ENCODE data around the gene DLX3. TPM values are rescaled to one million over a fixed set of nuclear protein-coding genes. Genes with fewer than 3 reads are reported as not detected.
"Not testable (repeated sequence)": the region's sequence is repeated elsewhere in the genome, so short reads cannot be mapped to it uniquely, and the experiment has no call there.

Gene DLX3
- total RNA-seq (under 1 TPM in 1 of 2 donors, not detected in 1; 0.44 TPM), polyA plus RNA-seq (ENCODE audit: insufficient read length in 2 of 2) (under 1 TPM; 0.10 to 0.39 TPM)
- long read RNA-seq, donor 1 = 0 reads
- long read RNA-seq, donor 2 = 0 reads
- long read RNA-seq, donor 3 = 0 reads
- long read RNA-seq, donor 4, partial matches to known transcripts = 0 of 2 reads
- long read RNA-seq, donor 4, other reads (novel, unspliced or antisense) = 0 of 2 reads

GRCh38 chr17:49995055-49995738 lies at the start of gene DLX3:
TSS of gene DLX3 (minus strand) at chr17:49995224. CDS start at chr17:49994998, 226 bp downstream.
- WGBS (ENCODE audit: insufficient coverage) = 4% methylated on average over 28 of the region's 29 CpGs
- peaks cover 89% of the 10 kb centered on the region for H3K27me3 ChIP-seq (ENCODE audit: control insufficient read depth, insufficient read depth, low read length)
- no peaks in the 10 kb centered on the region for H3K36me3 ChIP-seq (ENCODE audit: control insufficient read depth, insufficient read depth, low read length)
- H3K9me3 ChIP-seq (ENCODE audit: control insufficient read depth, insufficient read depth, low read length) = no peaks in the 10 kb centered on the region
- peaks cover 44% of the 10 kb centered on the region for H3K4me1 ChIP-seq (ENCODE audit: control insufficient read depth, insufficient read depth, low read length)
- no peak within 1 kb of the TSS for H3K27ac ChIP-seq (ENCODE audit: low read depth, low read length)
- H3K4me3 ChIP-seq (ENCODE audit: low read depth, low read length) = peak within 1 kb of the TSS; percentile 17
- peak in 3 of 6 donors; percentile 29 to 88 (median 84) for DNase-seq (ENCODE audit: low read depth in 4 of 6, low spot score in 6 of 6)

GRCh38 chr17:50044483-50044882 lies 49.5 kb upstream of the DLX3 start:
- no CpG with 5 or more reads among the region's 5 CpGs for WGBS (ENCODE audit: insufficient coverage)
- no peak overlapping the region for H3K27ac ChIP-seq (ENCODE audit: low read depth, low read length)

GRCh38 chr17:50043290-50044148 lies 48.5 kb upstream of the DLX3 start:
- 69% methylated on average over 16 of the region's 16 CpGs for WGBS (ENCODE audit: insufficient coverage)
- Histone ChIP-seq H3K4me1 (ENCODE audit: control insufficient read depth, insufficient read depth, low read length) (peaks cover 12% of the 10 kb centered on the region), H3K27ac (ENCODE audit: low read depth, low read length) (no peak overlapping the region), H3K9me3 (ENCODE audit: control insufficient read depth, insufficient read depth, low read length) (no peaks in the 10 kb centered on the region), H3K27me3 (ENCODE audit: control insufficient read depth, insufficient read depth, low read length) (peaks cover 3% of the 10 kb centered on the region), H3K4me3 (ENCODE audit: low read depth, low read length) (no peak overlapping the region), H3K36me3 (ENCODE audit: control insufficient read depth, insufficient read depth, low read length) (no peaks in the 10 kb centered on the region)
- no peak for DNase-seq (ENCODE audit: low read depth in 4 of 6, low spot score in 6 of 6)

More at GRCh38 chr17:50044483-50044882, 49.5 kb upstream of the DLX3 start:
- no peaks in the 10 kb centered on the region for H3K36me3 ChIP-seq (ENCODE audit: control insufficient read depth, insufficient read depth, low read length)
- no peaks in the 10 kb centered on the region for H3K9me3 ChIP-seq (ENCODE audit: control insufficient read depth, insufficient read depth, low read length)
- no peak overlapping the region for H3K4me3 ChIP-seq (ENCODE audit: low read depth, low read length)
- no peak for DNase-seq (ENCODE audit: low read depth in 4 of 6, low spot score in 6 of 6)
- no peaks in the 10 kb centered on the region for H3K27me3 ChIP-seq (ENCODE audit: control insufficient read depth, insufficient read depth, low read length)
- H3K4me1 ChIP-seq (ENCODE audit: control insufficient read depth, insufficient read depth, low read length) = peaks cover 18% of the 10 kb centered on the region

- Histone ChIP-seq H3K36me3 (ENCODE audit: control insufficient read depth, insufficient read depth, low read length) (no peaks in the 10 kb centered on the region), H3K9me3 (ENCODE audit: control insufficient read depth, insufficient read depth, low read length) (no peaks in the 10 kb centered on the region), H3K27me3 (ENCODE audit: control insufficient read depth, insufficient read depth, low read length) (peaks cover 5% of the 10 kb centered on the region), H3K27ac (ENCODE audit: low read depth, low read length) (no peak overlapping the region), H3K4me1 (ENCODE audit: control insufficient read depth, insufficient read depth, low read length) (peaks cover 20% of the 10 kb centered on the region), H3K4me3 (ENCODE audit: low read depth, low read length) (no peak overlapping the region)
- no peak for DNase-seq (ENCODE audit: low read depth in 4 of 6, low spot score in 6 of 6)
- WGBS (ENCODE audit: insufficient coverage) = 80% methylated on average over 1 of the region's 5 CpGs
These were observed 47.2 kb upstream of the DLX3 start for GRCh38 chr17:50042211-50042610.

GRCh38 chr17:50040496-50040895 lies 45.5 kb upstream of the DLX3 start:
- not testable (repeated sequence) for H3K4me3 ChIP-seq (ENCODE audit: low read depth, low read length); H3K36me3 ChIP-seq (ENCODE audit: control insufficient read depth, insufficient read depth, low read length); DNase-seq (ENCODE audit: low read depth in 4 of 6, low spot score in 6 of 6); H3K27ac ChIP-seq (ENCODE audit: low read depth, low read length); H3K9me3 ChIP-seq (ENCODE audit: control insufficient read depth, insufficient read depth, low read length); H3K27me3 ChIP-seq (ENCODE audit: control insufficient read depth, insufficient read depth, low read length)
- WGBS (ENCODE audit: insufficient coverage) = no CpG with 5 or more reads among the region's 5 CpGs
- peaks cover 28% of the 10 kb centered on the region for H3K4me1 ChIP-seq (ENCODE audit: control insufficient read depth, insufficient read depth, low read length)

GRCh38 chr17:50039058-50039457 lies 44.0 kb upstream of the DLX3 start:
- no peak overlapping the region for H3K4me3 ChIP-seq (ENCODE audit: low read depth, low read length)
- peaks cover 28% of the 10 kb centered on the region for H3K4me1 ChIP-seq (ENCODE audit: control insufficient read depth, insufficient read depth, low read length)
- no peak for DNase-seq (ENCODE audit: low read depth in 4 of 6, low spot score in 6 of 6)
- H3K9me3 ChIP-seq (ENCODE audit: control insufficient read depth, insufficient read depth, low read length) = no peaks in the 10 kb centered on the region
- H3K36me3 ChIP-seq (ENCODE audit: control insufficient read depth, insufficient read depth, low read length) = no peaks in the 10 kb centered on the region
- no peak overlapping the region for H3K27ac ChIP-seq (ENCODE audit: low read depth, low read length)
- WGBS (ENCODE audit: insufficient coverage) = 75% methylated on average over 1 of the region's 4 CpGs
- H3K27me3 ChIP-seq (ENCODE audit: control insufficient read depth, insufficient read depth, low read length) = peaks cover 5% of the 10 kb centered on the region

GRCh38 chr17:50037321-50038107 lies 42.5 kb upstream of the DLX3 start:
- Histone ChIP-seq H3K4me3 (ENCODE audit: low read depth, low read length) (no peak overlapping the region), H3K27ac (ENCODE audit: low read depth, low read length) (no peak overlapping the region), H3K36me3 (ENCODE audit: control insufficient read depth, insufficient read depth, low read length) (no peaks in the 10 kb centered on the region), H3K4me1 (ENCODE audit: control insufficient read depth, insufficient read depth, low read length) (peaks cover 21% of the 10 kb centered on the region), H3K27me3 (ENCODE audit: control insufficient read depth, insufficient read depth, low read length) (peaks cover 5% of the 10 kb centered on the region), H3K9me3 (ENCODE audit: control insufficient read depth, insufficient read depth, low read length) (no peaks in the 10 kb centered on the region)
- peak in 2 of 6 donors; percentile 20 to 63 for DNase-seq (ENCODE audit: low read depth in 4 of 6, low spot score in 6 of 6)
- 40% methylated on average over 10 of the region's 14 CpGs for WGBS (ENCODE audit: insufficient coverage)

GRCh38 chr17:50036455-50037261 lies 41.6 kb upstream of the DLX3 start:
- no peak overlapping the region for H3K4me3 ChIP-seq (ENCODE audit: low read depth, low read length)
- H3K4me1 ChIP-seq (ENCODE audit: control insufficient read depth, insufficient read depth, low read length) = peaks cover 21% of the 10 kb centered on the region
- DNase-seq (ENCODE audit: low read depth in 4 of 6, low spot score in 6 of 6) = no peak
- 54% methylated on average over 6 of the region's 11 CpGs for WGBS (ENCODE audit: insufficient coverage)
- no peaks in the 10 kb centered on the region for H3K36me3 ChIP-seq (ENCODE audit: control insufficient read depth, insufficient read depth, low read length)
- H3K27me3 ChIP-seq (ENCODE audit: control insufficient read depth, insufficient read depth, low read length) = peaks cover 5% of the 10 kb centered on the region
- H3K27ac ChIP-seq (ENCODE audit: low read depth, low read length) = no peak overlapping the region
- H3K9me3 ChIP-seq (ENCODE audit: control insufficient read depth, insufficient read depth, low read length) = no peaks in the 10 kb centered on the region

Measured in spinal cord (tissue), 10 donors.